IMR-90 (cell line): Measurements from ENCODE around the gene SEC24A. TPM values are rescaled to one million over a fixed set of nuclear protein-coding genes. Genes with fewer than 3 reads are reported as not detected.

Source experiments
- ATAC-seq: fragments of 200-7000 bp; cut with Tn5 transposase; 2 replicates; pipeline ENCODE4 v1.9.1; 2020; ENCODE audit warnings: low read depth, mild to moderate bottlenecking, moderate library complexity
- BruUV-seq: library from RNA; stranded (reverse); fragments of 400-500 nt; replicated peaks from 2 replicates; lab custom pipeline; 2021; lab: Mats Ljungman, UMichigan
- CTCF ChIA-PET: fragments of 300-600 bp; formaldehyde crosslinking; extraction: SDS; loops from one replicate; lab custom pipeline; 2021; ENCODE audit warnings: antibody characterized with exemption; lab: Yijun Ruan, JAX
- POLR2A ChIA-PET: fragments of 300-600 bp; sonication (Branson Sonifier 250); formaldehyde crosslinking; loops from one replicate; lab custom pipeline; 2022; ENCODE audit warnings: antibody characterized with exemption; ENCODE audit not compliant: unreplicated experiment; lab: Charles Lee
- DNase-seq: peaks from one replicate; pipeline ENCODE4 v3.0.0; 2013
- H2AFZ ChIP-seq: replicated peaks from 2 replicates; pipeline ENCODE3; 2013; ENCODE audit warnings: low read length, mild to moderate bottlenecking; ENCODE audit not compliant: poor library complexity
- H2AK5ac ChIP-seq: 2 replicates; pipeline ENCODE4 v1.6.1; 2013; ENCODE audit warnings: low read depth, low read length, inconsistent platforms
- H2AK9ac ChIP-seq: replicated peaks from 2 replicates; pipeline ENCODE3; 2013; ENCODE audit warnings: mild to moderate bottlenecking, low read depth, low read length, moderate library complexity; ENCODE audit not compliant: poor library complexity
- H2BK120ac ChIP-seq: 2 replicates; pipeline ENCODE4 v1.6.1; 2013; ENCODE audit warnings: low read depth, low read length, inconsistent platforms
- H2BK15ac ChIP-seq: 3 replicates; pipeline ENCODE4 v1.6.1; 2013; ENCODE audit warnings: low read depth, low read length, inconsistent platforms
- H2BK20ac ChIP-seq: 2 replicates; pipeline ENCODE4 v1.6.1; 2013; ENCODE audit warnings: low read depth, mild to moderate bottlenecking, inconsistent platforms, low read length, moderate library complexity
- H2BK5ac ChIP-seq: 2 replicates; pipeline ENCODE4 v1.6.1; 2013; ENCODE audit warnings: mild to moderate bottlenecking, low read depth, low read length, inconsistent platforms; ENCODE audit not compliant: poor library complexity, severe bottlenecking
- H3K14ac ChIP-seq: replicated peaks from 2 replicates; pipeline ENCODE4 v1.6.1; 2013; ENCODE audit warnings: low read depth, low read length, inconsistent platforms
- H3K18ac ChIP-seq: 2 replicates; pipeline ENCODE4 v1.6.1; 2013; ENCODE audit warnings: low read depth, low read length, control low read depth
- H3K23ac ChIP-seq: 2 replicates; pipeline ENCODE4 v1.6.1; 2013; ENCODE audit warnings: low read depth, low read length, inconsistent platforms
- H3K27ac ChIP-seq: 2 replicates; pipeline ENCODE4 v1.5.1; 2013; ENCODE audit warnings: mild to moderate bottlenecking, control low read depth, low read length; ENCODE audit not compliant: insufficient read depth
- H3K27me3 ChIP-seq: 2 replicates; pipeline ENCODE4 v1.6.1; 2013; ENCODE audit warnings: low read length; ENCODE audit not compliant: control insufficient read depth, insufficient read depth
- H3K36me3 ChIP-seq: 2 replicates; pipeline ENCODE4 v1.6.1; 2013; ENCODE audit warnings: low read length, mixed read lengths; ENCODE audit not compliant: control insufficient read depth, insufficient read depth
- H3K4ac ChIP-seq: 2 replicates; pipeline ENCODE4 v1.6.1; 2013; ENCODE audit warnings: low read depth, low read length, inconsistent platforms
- H3K4me1 ChIP-seq: 2 replicates; pipeline ENCODE4 v1.6.1; 2013; ENCODE audit warnings: low read length, mixed read lengths; ENCODE audit not compliant: control insufficient read depth, insufficient read depth
- H3K4me2 ChIP-seq: 2 replicates; pipeline ENCODE4 v1.6.1; 2013; ENCODE audit warnings: low read depth, mild to moderate bottlenecking, control low read depth, low read length, moderate library complexity
- H3K4me3 ChIP-seq: 2 replicates; pipeline ENCODE4 v1.5.1; 2013; ENCODE audit warnings: low read depth, mild to moderate bottlenecking, control low read depth, low read length, moderate library complexity; ENCODE audit not compliant: insufficient read depth
- H3K56ac ChIP-seq: 2 replicates; pipeline ENCODE4 v1.6.1; 2013; ENCODE audit warnings: low read length, inconsistent platforms; ENCODE audit not compliant: insufficient read depth; ENCODE audit errors: extremely low read depth
- H3K79me1 ChIP-seq, 2 experiments: 2 replicates each; pipeline ENCODE4 v1.6.1; 2013; ENCODE audit warnings: low read length in 2 of 2, inconsistent platforms in 1 of 2, low read depth in 1 of 2
- H3K9ac ChIP-seq: 2 replicates; pipeline ENCODE4 v1.6.1; 2013; ENCODE audit warnings: low read depth, low read length, control low read depth
- H3K9me1 ChIP-seq: 2 replicates; pipeline ENCODE4 v1.6.1; 2013; ENCODE audit warnings: low read length, inconsistent platforms; ENCODE audit not compliant: insufficient read depth
- H3K9me3 ChIP-seq: 2 replicates; pipeline ENCODE4 v1.6.1; 2013; ENCODE audit warnings: low read length; ENCODE audit not compliant: control insufficient read depth, insufficient read depth
- H4K20me1 ChIP-seq: 2 replicates; pipeline ENCODE4 v1.6.1; 2013; ENCODE audit warnings: low read length, inconsistent platforms; ENCODE audit not compliant: insufficient read depth
- H4K5ac ChIP-seq: 2 replicates; pipeline ENCODE4 v1.6.1; 2013; ENCODE audit warnings: mild to moderate bottlenecking, low read depth, low read length, control low read depth
- H4K8ac ChIP-seq, 2 experiments: 2 replicates each; pipeline ENCODE4 v1.6.1; 2013; ENCODE audit warnings: low read depth in 2 of 2, low read length in 2 of 2, control low read depth in 1 of 2, inconsistent platforms in 1 of 2
- H4K91ac ChIP-seq: 2 replicates; pipeline ENCODE4 v1.6.1; 2013; ENCODE audit warnings: low read depth, low read length, inconsistent platforms; ENCODE audit not compliant: insufficient read depth
- CEBPB ChIP-seq: IDR thresholded peaks from 2 replicates; pipeline ENCODE4 v1.6.1; 2012; ENCODE audit warnings: low read depth, low read length, improper control_type of control experiment
- MXI1 ChIP-seq: IDR thresholded peaks from 2 replicates; pipeline ENCODE4 v1.6.1; 2012; ENCODE audit warnings: low read depth, mild to moderate bottlenecking, low read length, moderate library complexity, borderline replicate concordance
- WGBS, 2 experiments: methylation state at CpG; one replicate each; pipeline versions ENCODE4 v1.1.5 to v1.1.7; 2013; ENCODE audit warnings: missing lambda C conversion rate in 2 of 2; ENCODE audit not compliant: insufficient read length in 1 of 2; ENCODE audit errors: extremely low coverage in 2 of 2; 5-methylcytosine and 5-hydroxymethylcytosine counted together
- dilution Hi-C: fragments of 300-500 bp; cut with HindIII; formaldehyde crosslinking; loops from one replicate; pipeline ENCODE4 v1.14.3; 2018; ENCODE audit warnings: low sequenced_read_pairs; ENCODE audit not compliant: unreplicated experiment
- in situ Hi-C: fragments of 300-500 bp; cut with MboI; formaldehyde crosslinking; loops from 3 replicates; pipeline ENCODE4 v1.14.3; 2019; ENCODE audit warnings: low sequenced_read_pairs, inconsistent platforms, mixed read lengths
- intact Hi-C: fragments of 100-400 bp; cut with micrococcal nuclease; formaldehyde crosslinking; loops from 2 replicates; pipeline ENCODE4 v1.10.0; 2022
- polyA plus RNA-seq, 3 experiments: library from polyadenylated mRNA; depleted of rRNA; stranded (reverse); fragments of >200 nt; gene quantifications; 2 replicates each; pipeline ENCODE4 v1.2.3, GENCODE V29; 2012; ENCODE audit warnings: low replicate concordance in 1 of 3
- total RNA-seq: library from RNA; depleted of rRNA; stranded (reverse); fragments of >200 nt; gene quantifications from 2 replicates; pipeline ENCODE4 v1.2.3, GENCODE V29; 2012

The SEC24A gene
- total and polyA plus RNA-seq, 2 of the 4 experiments (the other 2 are of a cell fraction) = 23.9 to 28.1 TPM

GRCh38 chr5:134647750-134648424, 698 bp upstream of the SEC24A start:
- POLR2A ChIA-PET = interaction anchor here (0.6 to 1.0 kb wide), 3 partner anchors 9 to 17 kb away, joined by 3 read pairs; no protein-coding TSS in a partner anchor
- no peaks in the 10 kb centered on the region for H3K4me1 ChIP-seq
- H3K14ac ChIP-seq = peak overlapping the region; percentile 100
- H3K4me2 ChIP-seq = peak overlapping the region; percentile 96
- peak overlapping the region; percentile 92 for H2BK120ac ChIP-seq
- H2BK5ac ChIP-seq = peak overlapping the region; percentile 92
- H2AK5ac ChIP-seq = peak overlapping the region; percentile 98
- H4K20me1 ChIP-seq = peaks cover 33% of the 10 kb centered on the region
- H3K27ac ChIP-seq = peak overlapping the region; percentile 90
- CTCF ChIA-PET = no interaction called here
- peak overlapping the region; percentile 81; the same call in 2 of the 3 replicates for H2BK15ac ChIP-seq
- no peaks in the 10 kb centered on the region for H3K27me3 ChIP-seq
- H2AFZ ChIP-seq = peak overlapping the region; percentile 93
- H3K79me1 ChIP-seq = peaks cover 6 to 17% of the 10 kb centered on the region in 2 experiments; a peak in 2 of 4 replicates
- H3K9me1 ChIP-seq = no peaks in the 10 kb centered on the region; the same call in 1 of the 2 replicates
- peak overlapping the region; percentile 100 for H3K4ac ChIP-seq
- peak overlapping the region; percentile 100 for H3K56ac ChIP-seq
- peak overlapping the region; percentile 98 for H3K18ac ChIP-seq
- H3K9me3 ChIP-seq = no peaks in the 10 kb centered on the region
- peak; percentile 9 for ATAC-seq
- in situ Hi-C loops = no loop called here
- H2AK9ac ChIP-seq = peak overlapping the region; percentile 97
- peak overlapping the region; percentile 99 for H3K9ac ChIP-seq
- peak overlapping the region; percentile 93 to 100 for H4K8ac ChIP-seq
- TF ChIP-seq CEBPB = peak; percentile 65; the same call in 1 of the 2 replicates
- no peak for TF ChIP-seq MXI1
- peak overlapping the region; percentile 100 for H3K23ac ChIP-seq
- peak overlapping the region; percentile 97 for H3K4me3 ChIP-seq
- H2BK20ac ChIP-seq = peak overlapping the region; percentile 70; the same call in 1 of the 2 replicates
- dilution Hi-C loops = no loop called here
- H4K91ac ChIP-seq = peak overlapping the region; percentile 98
- H3K36me3 ChIP-seq = peaks cover 3% of the 10 kb centered on the region; the same call in 1 of the 2 replicates
- peak overlapping the region; percentile 97 for H4K5ac ChIP-seq
- WGBS, 2 experiments = 0% methylated on average over 4 of the region's 15 CpGs; no CpG with 5 or more reads in 1 of the 2 experiments
- peak; percentile 35 for DNase-seq
- intact Hi-C loops = loop anchor here (1.0 kb wide), 1 partner anchor 16 kb away; the partner anchor contains the start of gene SAR1B
- TSS peak; percentile 95 for BruUV-seq
